HG02678 (cell line): ENCODE data around the gene MEFV.
"Not testable (repeated sequence)": the region's sequence is repeated elsewhere in the genome, so short reads cannot be mapped to it uniquely, and the experiment has no call there.

Experiments used
- ATAC-seq: cut with Tn5 transposase; IDR thresholded peaks from one replicate; pipeline ENCODE4 v1.9.1; 2021; ENCODE audit warnings: mild to moderate bottlenecking, moderate library complexity; ENCODE audit not compliant: unreplicated experiment

Gene MEFV, protein sequence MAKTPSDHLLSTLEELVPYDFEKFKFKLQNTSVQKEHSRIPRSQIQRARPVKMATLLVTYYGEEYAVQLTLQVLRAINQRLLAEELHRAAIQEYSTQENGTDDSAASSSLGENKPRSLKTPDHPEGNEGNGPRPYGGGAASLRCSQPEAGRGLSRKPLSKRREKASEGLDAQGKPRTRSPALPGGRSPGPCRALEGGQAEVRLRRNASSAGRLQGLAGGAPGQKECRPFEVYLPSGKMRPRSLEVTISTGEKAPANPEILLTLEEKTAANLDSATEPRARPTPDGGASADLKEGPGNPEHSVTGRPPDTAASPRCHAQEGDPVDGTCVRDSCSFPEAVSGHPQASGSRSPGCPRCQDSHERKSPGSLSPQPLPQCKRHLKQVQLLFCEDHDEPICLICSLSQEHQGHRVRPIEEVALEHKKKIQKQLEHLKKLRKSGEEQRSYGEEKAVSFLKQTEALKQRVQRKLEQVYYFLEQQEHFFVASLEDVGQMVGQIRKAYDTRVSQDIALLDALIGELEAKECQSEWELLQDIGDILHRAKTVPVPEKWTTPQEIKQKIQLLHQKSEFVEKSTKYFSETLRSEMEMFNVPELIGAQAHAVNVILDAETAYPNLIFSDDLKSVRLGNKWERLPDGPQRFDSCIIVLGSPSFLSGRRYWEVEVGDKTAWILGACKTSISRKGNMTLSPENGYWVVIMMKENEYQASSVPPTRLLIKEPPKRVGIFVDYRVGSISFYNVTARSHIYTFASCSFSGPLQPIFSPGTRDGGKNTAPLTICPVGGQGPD

DNA sequence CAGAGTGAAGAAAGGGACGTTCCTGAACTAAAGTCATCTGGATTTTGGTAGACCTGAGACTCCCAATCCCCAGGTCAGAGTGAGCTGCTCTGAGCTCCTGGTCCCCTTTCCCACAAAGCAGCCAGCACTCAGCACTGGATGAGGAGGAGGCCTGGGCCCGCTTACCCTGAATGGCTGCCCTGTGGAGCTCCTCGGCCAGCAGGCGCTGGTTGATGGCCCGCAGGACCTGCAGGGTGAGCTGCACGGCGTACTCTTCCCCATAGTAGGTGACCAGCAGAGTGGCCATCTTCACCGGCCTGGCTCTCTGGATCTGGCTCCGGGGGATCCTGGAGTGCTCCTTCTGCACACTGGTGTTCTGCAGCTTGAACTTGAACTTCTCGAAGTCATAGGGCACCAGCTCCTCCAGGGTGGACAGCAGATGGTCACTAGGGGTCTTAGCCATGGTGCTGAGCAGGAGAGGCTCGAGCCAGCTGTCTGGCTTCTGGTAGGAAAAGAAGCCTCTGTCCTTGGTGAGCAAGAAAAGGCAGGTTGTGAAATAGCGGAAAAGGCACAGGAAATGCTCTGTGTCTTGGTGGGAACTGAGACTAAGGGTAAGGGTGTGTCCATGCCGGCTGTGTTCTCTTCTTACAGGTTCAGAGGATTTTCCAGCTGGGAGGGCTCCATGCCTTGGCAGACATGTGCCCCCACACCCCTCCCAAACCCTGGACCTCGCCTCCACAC lies at the start of gene MEFV:
MEFV (minus strand) TSS at position 488 of the 720 bp plus-strand sequence; CDS start at position 442, 46 bp downstream.
- no peak for ATAC-seq

DNA sequence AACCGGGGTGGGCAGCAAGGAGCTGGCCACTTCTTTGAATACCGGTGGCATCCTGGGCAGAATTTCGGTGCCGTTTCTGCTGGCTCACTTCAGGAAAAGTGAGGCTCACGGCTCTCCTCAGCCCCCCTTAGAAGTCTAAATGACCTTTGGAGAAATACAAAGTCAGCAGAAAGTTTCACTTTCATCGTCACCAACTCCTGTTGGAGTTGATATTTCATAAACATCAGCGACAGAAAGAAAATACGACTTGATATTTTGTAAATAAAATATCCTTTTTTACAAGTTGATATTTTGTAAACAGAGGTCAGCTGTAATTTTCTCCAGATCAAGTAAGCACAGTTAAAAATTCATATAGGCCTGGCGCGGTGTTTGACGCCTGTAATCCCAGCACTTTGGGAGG lies 49.6 kb upstream of the MEFV start:
- ATAC-seq = no peak

DNA sequence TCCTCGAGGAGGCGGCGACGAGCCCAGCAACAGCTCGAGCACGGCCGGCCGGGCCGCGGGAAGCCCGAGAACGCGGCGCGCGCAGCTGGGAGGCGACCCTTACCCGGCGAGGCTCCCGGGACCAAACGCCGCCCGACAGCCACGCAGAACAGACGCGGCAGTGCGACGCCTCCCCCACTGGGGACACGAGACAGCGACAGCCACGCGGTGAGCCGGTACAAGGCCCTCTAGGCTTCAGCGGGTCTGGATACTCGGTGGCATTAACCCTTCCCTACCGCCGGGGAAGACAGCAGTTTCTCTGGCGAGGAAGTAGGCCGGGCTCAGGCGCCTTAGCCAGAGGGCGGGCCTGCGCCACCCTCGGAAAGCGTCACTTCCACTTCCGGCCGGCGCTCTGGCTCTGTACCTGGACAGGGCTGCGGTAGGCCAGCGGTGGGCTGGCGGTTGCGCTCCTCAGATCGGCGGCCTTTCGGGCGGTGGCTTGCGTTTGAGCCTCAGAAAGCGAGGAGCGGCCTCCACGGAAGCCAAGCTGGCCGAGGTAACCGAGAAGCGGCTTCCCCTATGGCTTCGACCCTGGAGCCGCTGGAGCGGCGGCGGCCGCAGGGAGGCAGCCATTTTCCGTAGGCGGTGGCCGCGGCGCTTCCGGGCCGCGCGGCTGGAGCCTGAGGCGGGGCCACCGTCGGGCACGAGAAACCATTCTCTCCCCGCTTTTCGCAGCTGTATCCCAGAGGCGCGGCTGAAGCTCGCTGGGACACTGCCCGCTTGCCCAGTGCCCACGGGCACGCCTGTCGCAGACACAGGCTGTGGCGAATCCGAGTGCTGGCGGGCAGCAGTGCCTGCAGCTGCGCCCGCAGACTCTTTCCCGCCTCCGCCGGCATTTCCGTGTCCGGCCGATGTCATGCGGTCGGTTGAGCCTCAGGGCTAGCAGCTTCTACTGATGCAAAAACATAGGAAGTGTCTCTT lies 49.0 kb upstream of the MEFV start, which contains the start of the genes TIGD7 and ZNF75A:
TIGD7 (minus strand) TSS at position 322 of the 960 bp plus-strand sequence. CDS start 4,816 bp downstream, outside the sequence.
ZNF75A (plus strand) TSS at position 389 of the 960 bp plus-strand sequence. CDS start 2,932 bp downstream, outside the sequence.
- ATAC-seq = peak; percentile 96

DNA sequence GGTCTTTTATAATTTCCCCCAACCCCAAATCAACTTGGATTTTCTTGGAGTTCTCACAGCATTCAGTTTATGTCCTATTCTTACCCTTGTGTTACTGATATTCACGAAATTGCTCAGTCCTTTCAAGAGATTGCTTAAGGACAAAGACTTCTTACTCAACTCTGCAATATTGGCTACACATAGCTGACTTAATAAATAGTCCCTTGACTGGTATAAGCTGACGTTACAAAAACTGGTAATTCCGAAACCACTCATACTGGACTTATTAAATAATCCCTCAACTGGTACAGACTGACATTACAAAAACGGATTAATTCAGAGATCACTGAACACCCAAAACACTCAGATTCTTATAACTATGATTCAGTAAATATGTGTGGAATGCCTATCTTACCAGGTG lies 47.9 kb upstream of the MEFV start:
- ATAC-seq = no peak

DNA sequence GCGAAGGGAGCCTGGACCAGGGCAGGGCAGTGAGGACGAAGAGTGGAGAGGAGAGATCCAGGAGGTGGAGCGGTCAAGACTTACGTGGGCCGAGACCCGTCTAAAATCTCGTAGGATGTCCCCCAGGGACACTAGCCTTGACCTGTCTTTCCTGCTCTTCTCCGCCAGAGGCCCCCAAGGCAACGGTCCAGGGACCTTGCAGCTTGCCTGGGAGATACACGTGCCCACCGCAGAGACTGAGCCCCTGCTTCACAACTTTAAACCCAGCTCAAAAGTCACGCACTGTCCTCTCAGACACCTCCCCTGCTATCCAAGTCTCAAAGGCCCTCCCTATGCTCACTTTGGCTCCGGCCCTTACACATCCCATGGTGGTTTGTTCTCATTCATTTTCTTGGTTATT lies 39.4 kb upstream of the MEFV start:
- ATAC-seq = no peak

DNA sequence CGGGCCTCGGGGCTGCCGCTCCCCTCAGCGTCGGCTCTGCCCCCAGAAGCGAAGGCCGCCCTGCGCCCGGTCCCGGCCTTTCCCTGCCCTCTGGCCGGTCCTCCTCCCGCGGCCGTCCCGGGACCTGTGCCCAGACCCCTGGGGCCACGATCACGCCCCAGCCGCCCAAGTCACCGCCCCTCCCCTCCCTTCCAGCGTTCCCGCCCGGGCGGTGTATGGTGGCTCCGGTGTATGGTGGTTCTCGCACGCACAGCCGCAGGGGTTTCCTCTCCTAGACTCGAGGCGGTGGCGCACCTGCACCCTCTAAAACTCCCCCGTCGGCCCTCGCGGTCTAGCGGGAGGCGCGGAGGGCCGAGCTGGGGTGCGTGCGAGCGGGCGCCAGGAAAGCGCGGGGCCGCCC lies 38.8 kb upstream of the MEFV start:
- no peak for ATAC-seq

DNA sequence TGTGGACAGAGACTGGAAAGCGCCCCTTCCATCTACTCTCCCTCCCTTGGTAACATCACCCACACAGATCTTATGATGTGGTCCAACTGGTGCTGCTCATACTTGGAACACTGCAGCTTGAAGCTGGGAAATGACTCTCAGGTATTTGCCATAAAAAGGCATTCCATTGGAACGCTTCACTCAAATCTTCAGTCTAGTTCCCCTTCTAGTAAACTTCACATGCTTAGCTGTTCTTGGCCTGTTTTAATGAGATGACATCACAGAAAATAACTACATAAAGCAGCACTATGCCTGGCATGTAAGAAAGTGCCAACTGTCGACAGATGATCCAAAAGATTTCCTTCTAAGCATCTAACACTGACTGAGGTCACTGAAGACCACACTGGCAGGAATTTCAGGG lies 36.2 kb upstream of the MEFV start:
- no peak for ATAC-seq

DNA sequence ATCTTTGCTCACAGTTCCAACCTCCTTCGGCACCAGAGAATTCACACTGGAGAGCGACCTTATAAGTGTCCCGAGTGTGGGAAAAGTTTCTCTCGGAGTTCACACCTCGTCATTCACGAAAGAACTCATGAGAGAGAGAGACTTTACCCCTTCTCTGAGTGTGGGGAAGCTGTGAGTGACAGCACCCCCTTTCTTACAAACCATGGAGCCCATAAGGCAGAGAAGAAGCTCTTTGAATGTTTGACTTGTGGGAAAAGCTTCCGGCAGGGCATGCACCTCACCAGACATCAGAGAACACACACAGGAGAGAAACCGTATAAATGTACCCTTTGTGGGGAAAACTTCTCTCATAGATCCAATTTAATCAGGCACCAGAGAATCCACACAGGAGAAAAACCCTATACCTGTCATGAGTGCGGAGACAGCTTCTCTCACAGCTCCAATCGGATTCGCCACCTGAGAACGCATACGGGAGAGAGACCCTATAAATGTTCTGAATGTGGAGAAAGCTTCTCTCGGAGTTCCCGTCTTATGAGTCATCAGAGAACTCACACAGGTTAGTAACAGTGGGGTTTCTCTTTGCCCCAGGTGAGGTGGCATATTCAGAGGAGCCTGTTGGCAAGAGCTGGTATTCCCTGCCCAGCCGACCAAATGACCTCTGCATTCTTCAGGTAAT lies 33.7 kb upstream of the MEFV start:
- no peak for ATAC-seq

DNA sequence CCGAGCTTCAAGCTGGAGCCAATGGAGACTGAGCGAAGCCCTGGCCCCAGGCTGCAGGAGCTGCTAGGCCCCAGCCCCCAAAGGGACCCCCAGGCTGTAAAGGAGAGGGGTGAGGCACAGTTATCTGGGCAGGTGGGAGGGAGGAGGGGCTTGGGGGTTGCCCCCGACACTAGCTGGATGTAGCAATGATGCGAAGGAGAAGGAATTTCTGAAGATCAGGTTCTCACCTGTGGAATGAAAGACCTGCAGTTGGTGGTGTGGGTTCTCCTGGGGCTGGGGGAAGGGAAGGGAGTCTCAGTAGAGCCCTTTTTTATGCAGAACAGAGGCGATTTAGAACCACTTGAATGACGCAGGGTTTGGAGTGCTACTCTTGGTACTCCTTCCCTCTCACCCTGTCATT lies 28.7 kb upstream of the MEFV start:
- ATAC-seq = no peak

DNA sequence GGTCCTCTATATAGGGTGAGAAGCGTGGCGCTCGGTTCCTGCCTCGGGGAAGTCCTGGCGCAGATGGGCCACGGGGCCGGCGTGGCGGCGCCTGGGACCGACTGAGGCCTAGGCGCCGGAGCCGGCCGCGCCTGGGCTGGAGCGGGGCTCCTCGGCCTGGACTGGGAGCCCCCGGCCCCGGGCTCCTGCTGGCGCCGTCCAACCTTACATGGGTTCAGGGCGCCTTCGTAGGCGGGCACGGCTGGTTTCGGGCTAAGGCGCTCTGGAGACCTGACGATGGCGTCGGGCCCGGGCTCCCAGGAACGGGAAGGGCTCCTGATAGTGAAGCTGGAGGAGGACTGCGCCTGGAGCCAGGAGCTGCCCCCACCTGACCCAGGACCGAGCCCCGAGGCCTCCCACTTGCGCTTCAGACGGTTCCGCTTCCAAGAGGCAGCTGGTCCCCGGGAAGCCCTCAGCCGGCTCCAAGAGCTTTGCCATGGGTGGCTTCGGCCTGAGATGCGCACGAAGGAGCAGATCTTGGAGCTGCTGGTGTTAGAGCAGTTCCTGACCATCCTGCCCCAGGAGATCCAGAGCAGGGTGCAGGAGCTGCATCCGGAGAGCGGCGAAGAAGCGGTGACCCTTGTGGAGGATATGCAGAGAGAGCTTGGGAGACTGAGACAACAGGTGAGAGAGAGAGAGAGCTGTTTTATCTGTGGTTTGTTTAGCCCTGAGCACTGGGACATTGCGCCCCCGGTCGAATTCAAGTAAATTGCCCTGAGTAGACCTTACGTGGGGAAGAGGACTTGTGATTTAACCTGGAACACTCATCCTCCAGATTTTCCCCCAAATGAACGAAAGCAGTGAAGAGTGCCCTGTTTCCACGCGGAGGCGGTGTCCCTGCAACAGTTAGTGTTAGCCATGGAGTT lies 27.4 kb upstream of the MEFV start:
- ATAC-seq = no peak

DNA sequence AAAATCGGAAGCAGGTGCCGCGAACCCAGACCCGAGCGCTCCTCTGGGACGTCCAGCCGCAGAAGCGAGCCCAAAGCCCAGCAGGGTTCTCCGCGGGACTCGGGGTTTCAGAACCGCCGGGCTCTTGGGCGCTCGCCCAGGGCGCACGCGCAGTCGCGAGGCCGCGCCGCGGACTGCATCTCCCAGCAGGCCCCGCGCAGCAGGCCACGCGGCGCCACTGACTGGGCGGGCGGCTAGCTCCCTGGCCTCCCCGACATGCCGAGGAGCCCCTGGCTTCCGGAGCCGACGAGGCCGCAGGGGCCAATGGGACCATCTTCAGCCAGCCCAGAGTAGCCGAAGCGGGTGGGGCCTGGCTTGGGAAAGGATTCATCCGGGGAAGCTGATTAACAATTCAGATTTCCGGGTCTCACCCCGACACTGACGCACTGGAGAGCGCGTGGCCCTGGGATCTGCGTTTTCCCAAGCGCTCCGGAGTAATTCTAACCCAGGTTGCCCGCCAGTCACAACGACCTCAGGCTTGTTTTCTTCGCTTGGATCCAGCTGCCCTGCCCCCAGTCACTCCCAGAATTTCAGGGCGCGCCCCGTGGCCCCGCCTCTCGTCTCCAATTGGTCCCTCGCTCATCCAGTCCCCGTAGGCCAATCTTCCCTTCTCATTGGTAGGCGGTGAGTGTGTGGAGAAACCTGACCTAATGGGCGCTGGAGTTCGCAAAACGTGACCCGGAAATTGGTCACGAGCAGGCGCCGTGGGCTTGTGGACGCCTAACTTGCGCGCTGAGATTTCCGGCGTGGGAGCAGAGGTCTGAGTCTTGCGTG lies 26.5 kb upstream of the MEFV start, which contains the start of gene ZNF263:
ZNF263 (plus strand) TSS at position 762 of the 813 bp plus-strand sequence. CDS start 328 bp downstream, outside the sequence.
- peak; percentile 84 for ATAC-seq

DNA sequence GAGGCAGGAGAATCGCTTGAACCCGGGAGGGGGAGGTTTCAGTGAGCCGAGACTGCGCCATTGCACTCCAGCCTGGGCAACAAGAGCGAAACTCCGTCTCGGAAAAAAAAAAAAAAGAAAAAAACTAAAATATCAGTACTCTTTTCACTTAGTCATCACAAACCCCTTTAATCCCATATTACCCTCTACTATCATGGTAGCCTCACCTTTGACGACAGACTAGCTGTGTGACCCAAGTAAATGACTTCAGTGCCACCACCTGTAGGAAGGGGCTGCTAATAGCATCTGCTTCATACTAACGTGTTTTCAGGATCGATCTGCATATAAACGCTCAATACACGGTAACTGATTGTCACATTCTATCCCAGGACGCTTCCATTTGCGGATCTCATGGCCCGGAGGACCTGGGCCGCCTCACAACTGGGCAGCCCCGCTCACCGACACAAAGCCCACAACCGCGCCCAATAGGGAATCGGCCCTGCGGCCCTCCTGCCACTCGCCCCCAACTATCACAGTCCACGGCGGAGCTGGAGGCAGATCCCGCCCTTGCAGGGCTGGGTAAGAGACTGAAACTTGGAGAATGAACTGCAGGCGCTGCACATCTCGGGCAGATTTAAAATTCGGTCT lies 25.8 kb upstream of the MEFV start:
- peak; percentile 24 for ATAC-seq

DNA sequence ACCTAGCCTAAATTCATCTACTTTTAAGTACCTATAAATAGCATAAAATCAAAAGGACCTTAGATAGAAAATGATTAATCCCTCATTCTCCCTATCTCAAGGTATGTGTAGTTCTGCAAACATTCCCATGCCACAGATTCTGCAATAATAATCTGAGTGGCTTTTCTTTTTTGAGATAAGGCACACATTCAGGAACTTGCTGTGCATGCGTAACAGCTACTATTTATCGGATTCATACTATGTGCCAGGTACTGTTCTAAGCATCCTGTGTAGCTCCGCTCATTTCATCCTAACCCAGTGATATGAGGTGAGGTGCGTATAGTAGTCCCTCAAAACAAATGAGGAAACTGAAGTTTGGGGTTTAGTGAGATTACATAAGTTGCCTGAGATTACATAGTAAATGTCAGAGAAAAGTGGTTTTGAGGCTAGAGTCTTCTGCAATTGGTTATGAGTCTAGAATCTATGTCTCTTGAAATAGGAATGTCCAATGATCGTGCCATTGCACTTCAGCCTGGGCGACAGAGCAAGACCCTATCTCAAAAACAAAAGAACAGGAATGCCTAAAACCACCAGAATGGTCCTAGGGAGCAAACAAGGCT lies 24.9 kb upstream of the MEFV start:
- no peak for ATAC-seq

DNA sequence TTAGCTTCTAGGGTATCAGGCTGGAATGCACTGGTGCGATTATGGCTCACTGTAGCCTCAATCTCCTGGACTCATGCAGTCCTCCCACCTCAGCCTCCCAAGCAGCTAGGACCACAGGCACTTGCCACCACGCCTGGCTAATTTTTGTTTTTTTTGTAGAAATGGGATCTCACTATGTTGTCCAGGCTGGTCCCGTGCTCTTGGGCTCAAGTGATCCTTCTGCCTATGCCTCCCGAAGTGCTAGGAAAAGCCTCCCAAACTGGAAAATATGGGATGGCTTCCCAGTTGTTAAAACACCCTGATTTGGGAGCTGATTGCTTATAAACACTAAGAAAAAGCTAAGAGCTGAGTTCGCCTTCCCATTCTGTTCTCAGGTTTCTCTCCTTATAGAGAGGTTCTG lies 20.2 kb upstream of the MEFV start:
- no peak for ATAC-seq

DNA sequence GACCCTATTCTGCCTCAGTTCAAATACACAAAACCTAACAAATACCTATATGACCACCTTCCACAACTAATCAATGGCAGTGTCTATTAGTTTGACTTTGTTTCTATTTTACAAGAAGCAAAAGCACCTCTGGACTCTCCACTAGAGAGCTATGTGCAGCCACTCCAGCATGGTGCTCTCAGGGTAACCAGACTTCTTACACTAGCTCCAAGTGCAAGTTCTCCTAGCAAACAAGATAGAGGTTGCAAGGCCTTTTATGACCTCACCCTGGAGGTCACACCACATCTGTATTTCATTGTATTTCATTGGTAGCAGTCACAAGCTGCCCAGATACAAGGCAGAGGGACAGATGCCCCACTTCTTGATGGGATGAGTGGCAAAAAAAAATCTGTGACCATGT lies 18.5 kb upstream of the MEFV start:
- ATAC-seq = no peak

DNA sequence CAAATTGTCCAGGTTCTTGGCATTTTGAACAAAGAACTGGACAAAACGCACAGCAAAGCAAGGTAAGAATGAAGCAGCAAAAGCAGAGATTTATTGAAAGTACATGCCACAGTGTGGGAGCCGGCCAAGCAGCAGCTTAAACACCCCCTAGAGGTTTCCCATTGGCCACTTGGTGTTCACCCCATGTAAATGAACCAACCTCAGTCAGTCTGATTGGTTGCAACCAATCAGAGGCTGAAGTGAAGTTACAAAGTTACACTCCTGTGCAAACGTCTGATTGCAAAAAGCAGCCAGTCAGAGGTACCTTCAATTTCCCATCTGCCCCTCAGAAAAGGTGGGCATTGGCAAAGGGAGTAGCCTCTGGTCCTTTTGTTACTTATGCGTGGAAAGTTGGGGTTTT lies 18.1 kb upstream of the MEFV start:
- ATAC-seq = no peak

DNA sequence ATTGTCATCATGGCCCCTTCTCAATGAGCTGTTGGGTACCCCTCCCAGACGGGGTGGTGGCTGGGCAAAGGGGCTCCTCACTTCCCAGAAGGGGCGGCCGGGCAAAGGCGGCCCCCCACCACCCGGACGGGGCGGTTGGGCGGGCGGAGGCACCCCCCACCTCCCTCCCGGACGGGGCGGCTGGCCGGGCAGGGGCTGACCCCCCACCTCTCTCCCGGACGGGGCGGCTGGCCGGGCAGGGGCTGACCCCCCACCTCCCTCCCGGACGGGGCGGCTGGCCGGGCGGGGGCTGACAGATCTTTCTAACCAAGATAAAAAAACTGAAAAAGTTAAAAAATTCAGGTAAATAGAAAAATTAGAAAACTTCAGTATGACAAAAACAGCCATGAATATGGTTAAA lies 14.8 kb upstream of the MEFV start:
- ATAC-seq = not testable (repeated sequence)
